ENCODE data around the gene TBC1D21. TPM values are rescaled to one million over a fixed set of nuclear protein-coding genes. Genes with fewer than 3 reads are reported as not detected.
A peak's percentile ranks its signal among the peaks of the same experiment; 100 is the strongest.
"Not testable (repeated sequence)": the region's sequence is repeated elsewhere in the genome, so short reads cannot be mapped to it uniquely, and the experiment has no call there.

Gene TBC1D21
- total RNA-seq, 1 donor from 2014 or later = not detected

DNA sequence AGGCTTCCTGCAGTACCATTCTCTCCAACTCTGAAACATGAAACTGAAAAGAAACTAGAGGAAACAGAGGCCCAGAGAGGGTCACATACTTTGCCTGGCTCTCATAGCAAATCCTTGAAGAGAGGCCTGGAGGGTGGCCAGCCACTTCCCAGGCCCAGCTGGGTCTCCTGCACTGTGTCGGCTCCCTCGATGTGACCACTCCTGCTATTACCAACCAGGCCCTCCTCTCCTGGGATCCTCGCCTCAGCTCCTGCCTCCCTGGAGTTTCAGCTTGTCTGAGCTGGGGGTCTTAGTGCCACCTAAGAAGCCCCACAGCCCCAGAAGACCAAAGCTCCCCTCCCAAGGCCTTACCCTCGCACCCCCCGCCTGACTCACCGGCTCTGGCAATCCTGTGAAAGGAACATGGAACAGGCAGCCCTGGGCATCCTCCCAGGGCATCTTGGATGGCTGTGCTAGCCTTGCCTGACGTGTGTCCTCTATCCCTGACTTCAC lies 57.5 kb downstream of the TBC1D21 start:
- no peak for ATAC-seq

DNA sequence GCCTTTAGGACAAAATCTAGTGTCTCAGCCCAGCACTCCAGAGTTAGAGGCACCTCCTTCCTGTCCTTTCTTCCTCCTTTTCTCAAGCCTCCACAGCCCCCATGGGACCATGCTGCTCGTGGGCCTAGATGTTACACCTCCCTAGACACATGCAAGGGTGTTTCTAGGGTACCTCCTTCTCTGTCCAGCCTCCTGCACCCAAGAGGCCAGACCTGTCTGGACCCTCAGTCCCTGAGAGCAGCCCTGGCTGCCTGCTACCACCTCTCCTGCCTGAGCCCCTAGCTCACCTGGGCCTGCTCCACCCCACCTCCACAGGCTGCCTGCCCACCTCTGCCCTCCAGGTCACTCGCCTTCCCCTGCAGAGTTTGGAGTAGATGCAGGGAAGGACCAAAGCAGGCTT lies 58.1 kb downstream of the TBC1D21 start:
- ATAC-seq = no peak

- ATAC-seq = no peak
Measured at GRCh38 chr15:73932381-73933191, 59.2 kb downstream of the TBC1D21 start.

GRCh38 chr15:73934281-73934680 lies 60.9 kb downstream of the TBC1D21 start:
- ATAC-seq = no peak

GRCh38 chr15:73935547-73935946 lies 62.2 kb downstream of the TBC1D21 start:
- peak; percentile 42 for ATAC-seq

GRCh38 chr15:73936181-73936580 lies 62.8 kb downstream of the TBC1D21 start:
- peak; percentile 74 for ATAC-seq

GRCh38 chr15:73936588-73937290 lies 63.4 kb downstream of the TBC1D21 start:
- no peak for ATAC-seq

- no peak for ATAC-seq
Measured at GRCh38 chr15:73937296-73937695, 63.9 kb downstream of the TBC1D21 start.

GRCh38 chr15:73937726-73938125 lies 64.4 kb downstream of the TBC1D21 start:
- no peak for ATAC-seq

- ATAC-seq = not testable (repeated sequence)
Measured at GRCh38 chr15:73938516-73938915, 65.2 kb downstream of the TBC1D21 start.

Other genes with a start within 250 kb of the TBC1D21 start
- gene NPTN, start 240.2 kb upstream of the TBC1D21 start, total RNA-seq = 69.7 TPM
- gene CD276, start 189.2 kb upstream of the TBC1D21 start, total RNA-seq = 14.7 TPM
- gene INSYN1, start 120.2 kb upstream of the TBC1D21 start, total RNA-seq = 5.1 TPM
- gene LOXL1, start 52.9 kb downstream of the TBC1D21 start, total RNA-seq = 5.8 TPM
- 10.4 TPM for gene STOML1, start 118.7 kb downstream of the TBC1D21 start, total RNA-seq
- 28.8 TPM for gene PML, start 121.2 kb downstream of the TBC1D21 start, total RNA-seq
- gene GOLGA6A, start 209.0 kb downstream of the TBC1D21 start, total RNA-seq = 0.08 TPM

Measured in esophagus mucosa (tissue), 1 donor.